DMS 273 treated with DMSO at 0.1 percent for 48 hours (cell line): ENCODE measurements around the gene DNAJC12.
"Not testable (repeated sequence)": the region's sequence is repeated elsewhere in the genome, so short reads cannot be mapped to it uniquely, and the experiment has no call there.

Experiments
- DNase-seq: peaks from one replicate; lab custom pipeline; 2025; lab: John Stamatoyannopoulos, UW

DNAJC12 gene

GRCh38 chr10:67837541-67838314 is at the start of gene DNAJC12:
DNAJC12 (minus strand) TSS chr10:67838188; CDS start chr10:67838011, 177 bp downstream.
- peak; percentile 90 for DNase-seq

GRCh38 chr10:67884842-67885670 is 47.1 kb upstream of the DNAJC12 start:
- DNase-seq: peak; percentile 22

- DNase-seq: peak; percentile 82
Measured at GRCh38 chr10:67884313-67884841, 46.4 kb upstream of the DNAJC12 start, which contains the start of gene SIRT1. SIRT1 (plus strand) TSS chr10:67884656; CDS start chr10:67884722, 66 bp downstream.

- DNase-seq: peak; percentile 37
Measured at GRCh38 chr10:67883710-67884312, 45.8 kb upstream of the DNAJC12 start.

GRCh38 chr10:67878133-67878532 is 40.1 kb upstream of the DNAJC12 start:
- no peak for DNase-seq

GRCh38 chr10:67877421-67877820 is 39.4 kb upstream of the DNAJC12 start:
- not testable (repeated sequence) for DNase-seq

- DNase-seq: no peak
Measured at GRCh38 chr10:67875340-67876238, 37.6 kb upstream of the DNAJC12 start.

- no peak for DNase-seq
Measured at GRCh38 chr10:67869996-67870395, 32.0 kb upstream of the DNAJC12 start.

GRCh38 chr10:67868132-67868531 is 30.1 kb upstream of the DNAJC12 start:
- DNase-seq: no peak

- DNase-seq: no peak
Measured at GRCh38 chr10:67864607-67865371, 26.8 kb upstream of the DNAJC12 start.

- DNase-seq: no peak
Measured at GRCh38 chr10:67863094-67863493, 25.1 kb upstream of the DNAJC12 start.

GRCh38 chr10:67861750-67862432 is 23.9 kb upstream of the DNAJC12 start:
- DNase-seq: no peak

- DNase-seq: no peak
Measured at GRCh38 chr10:67858971-67859370, 21.0 kb upstream of the DNAJC12 start.

GRCh38 chr10:67853512-67853911 is 15.5 kb upstream of the DNAJC12 start:
- DNase-seq: peak; percentile 23

GRCh38 chr10:67852761-67853160 is 14.8 kb upstream of the DNAJC12 start:
- DNase-seq: no peak

- DNase-seq: no peak
Measured at GRCh38 chr10:67851186-67851585, 13.2 kb upstream of the DNAJC12 start.

GRCh38 chr10:67849331-67850011 is 11.5 kb upstream of the DNAJC12 start:
- DNase-seq: peak; percentile 74

- no peak for DNase-seq
Measured at GRCh38 chr10:67843284-67843683, 5.3 kb upstream of the DNAJC12 start.

GRCh38 chr10:67841737-67842136 is 3.7 kb upstream of the DNAJC12 start:
- DNase-seq: no peak
